Naive B cell (primary cell): ENCODE data around the gene ARHGEF11. TPM values are rescaled to one million over a fixed set of nuclear protein-coding genes. Genes with fewer than 3 reads are reported as not detected.

Experiments used
- ATAC-seq, 2 donors: fragments of 150-1000 bp; cut with Tn5 transposase; 2 replicates each; pipeline ENCODE4 v1.10.0; 2021; ENCODE audit warnings: low read depth in 2 of 2, mild to moderate bottlenecking in 2 of 2, moderate library complexity in 2 of 2
- DNase-seq: peaks from one replicate; pipeline ENCODE4 v3.0.0; 2022
- H3K27ac Mint-ChIP-seq, 6 donors: one replicate each; pipeline ENCODE4 v1.8.0; 2020 to 2022; ENCODE audit warnings: mild to moderate bottlenecking in 6 of 6, mixed read lengths in 6 of 6, moderate library complexity in 5 of 6, inconsistent platforms in 2 of 6
- H3K27me3 Mint-ChIP-seq, 3 donors: one replicate each; pipeline ENCODE4 v1.8.0; 2021 to 2022; ENCODE audit warnings: mixed read lengths in 3 of 3, mild to moderate bottlenecking in 1 of 3
- H3K36me3 Mint-ChIP-seq, 2 donors: one replicate each; pipeline ENCODE4 v1.8.0; 2020 to 2022; ENCODE audit warnings: mixed read lengths in 2 of 2, inconsistent platforms in 1 of 2, mild to moderate bottlenecking in 1 of 2
- H3K4me1 Mint-ChIP-seq, 3 donors: one replicate each; pipeline ENCODE4 v1.8.0; 2020 to 2022; ENCODE audit warnings: mixed read lengths in 3 of 3, inconsistent platforms in 1 of 3, mild to moderate bottlenecking in 1 of 3, moderate library complexity in 1 of 3
- H3K4me3 Mint-ChIP-seq, 8 donors: one replicate each; pipeline ENCODE4 v1.8.0; 2020 to 2022; ENCODE audit warnings: mild to moderate bottlenecking in 8 of 8, mixed read lengths in 8 of 8, moderate library complexity in 8 of 8, inconsistent platforms in 2 of 8
- H3K9me3 Mint-ChIP-seq, 7 donors: one replicate each; pipeline ENCODE4 v1.8.0; 2020 to 2022; ENCODE audit warnings: mixed read lengths in 7 of 7, mild to moderate bottlenecking in 5 of 7, inconsistent platforms in 2 of 7, moderate library complexity in 1 of 7
- polyA plus RNA-seq, 6 donors: library from polyadenylated mRNA; unstranded; fragments of 300-500 nt; fragmentation: Illumina TruSeq; gene quantifications; one replicate each; pipeline ENCODE4 v1.2.3, GENCODE V29; 2021; ENCODE audit warnings: low read depth in 6 of 6

Gene ARHGEF11
- polyA plus RNA-seq, 6 donors from 2014 or later = 2.0 to 5.6 (median 3.0) TPM

GRCh38 chr1:156980551-156980950, 65.0 kb downstream of the ARHGEF11 start:
- Mint-ChIP-seq H3K9me3 (peaks cover 0 to 4% (median 0%) of the 10 kb centered on the region in 7 donors), H3K36me3 (no peaks in the 10 kb centered on the region), H3K27me3 (peaks cover 36 to 60% (median 47%) of the 10 kb centered on the region in 3 donors), H3K4me3 (no peak overlapping the region), H3K4me1 (no peaks in the 10 kb centered on the region), H3K27ac (no peak overlapping the region)
- DNase-seq = no peak
- no peak for ATAC-seq

DNA sequence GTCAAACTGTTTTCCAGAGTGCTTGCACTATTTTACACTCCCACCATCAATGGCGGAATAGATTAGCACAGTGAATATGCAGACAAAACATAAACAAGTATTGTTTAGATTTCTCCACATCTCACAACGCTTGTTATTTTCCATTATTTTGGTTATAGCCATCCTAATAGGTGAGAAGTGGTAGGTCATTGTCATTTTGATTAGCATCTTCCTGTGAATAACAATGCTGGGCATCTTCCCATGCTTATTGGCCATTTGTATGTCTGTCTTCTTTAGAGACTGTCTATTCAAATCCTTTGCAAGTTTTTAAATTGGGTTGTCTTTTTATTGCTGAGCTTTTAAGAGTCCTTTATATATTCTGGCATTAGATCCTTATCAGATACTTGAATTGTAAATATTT, 70.5 kb downstream of the ARHGEF11 start:
- DNase-seq = no peak
- Mint-ChIP-seq H3K4me1 (no peaks in the 10 kb centered on the region), H3K4me3 (no peak overlapping the region), H3K27me3 (peaks cover 31 to 55% (median 45%) of the 10 kb centered on the region in 3 donors), H3K36me3 (no peaks in the 10 kb centered on the region), H3K27ac (no peak overlapping the region), H3K9me3 (peaks cover 0 to 4% (median 0%) of the 10 kb centered on the region in 7 donors)
- no peak for ATAC-seq

- ATAC-seq (no peak), DNase-seq (no peak)
- Mint-ChIP-seq H3K4me1 (no peaks in the 10 kb centered on the region), H3K9me3 (peaks cover 0 to 2% (median 0%) of the 10 kb centered on the region in 7 donors), H3K27me3 (peaks cover 29 to 57% (median 55%) of the 10 kb centered on the region in 3 donors), H3K36me3 (no peaks in the 10 kb centered on the region), H3K27ac (no peak overlapping the region), H3K4me3 (no peak overlapping the region)
Measured at GRCh38 chr1:156973417-156973816, 72.1 kb downstream of the ARHGEF11 start.

DNA sequence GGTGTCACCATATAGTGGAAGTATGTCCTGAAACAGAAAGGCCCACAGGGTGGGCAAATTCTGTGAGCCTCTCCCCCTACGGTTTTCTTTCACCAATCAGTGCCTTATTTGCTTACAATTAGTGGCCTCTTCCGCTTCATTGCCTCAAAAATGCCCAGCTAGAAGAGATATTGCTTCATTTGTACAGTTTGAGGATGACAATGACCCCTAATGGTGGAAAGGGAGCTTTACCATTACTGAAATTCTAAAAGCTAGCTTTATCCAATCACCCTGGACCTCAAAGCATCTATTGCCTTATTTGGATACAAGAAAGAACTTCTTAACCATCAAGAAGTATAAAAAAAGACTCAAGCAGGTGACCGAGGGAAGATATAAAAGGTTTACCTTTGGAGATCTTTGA, 75.5 kb downstream of the ARHGEF11 start:
- DNase-seq (no peak), ATAC-seq (no peak)
- Mint-ChIP-seq H3K27ac (no peak overlapping the region), H3K36me3 (no peaks in the 10 kb centered on the region), H3K4me3 (no peak overlapping the region), H3K9me3 (no peaks in the 10 kb centered on the region), H3K4me1 (no peaks in the 10 kb centered on the region), H3K27me3 (peaks cover 20 to 41% (median 39%) of the 10 kb centered on the region in 3 donors)

DNA sequence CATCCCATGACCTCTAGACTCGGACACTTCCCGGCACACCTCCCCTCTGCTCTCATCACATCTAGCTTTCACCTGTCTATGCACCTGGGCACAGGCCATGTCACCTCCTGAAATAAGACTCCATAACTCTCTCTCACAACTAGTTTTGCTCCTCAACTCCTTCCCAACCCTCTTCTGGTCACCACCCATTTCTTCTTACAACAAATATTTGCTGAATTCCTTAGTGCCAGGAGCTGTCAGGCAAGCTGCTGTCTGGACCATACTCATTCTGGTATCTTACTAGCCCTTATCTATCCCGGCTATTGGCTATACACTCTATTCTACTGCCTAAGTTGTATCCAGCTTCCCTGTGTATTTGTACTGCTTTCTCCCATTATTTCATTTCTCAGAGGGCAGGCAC, 76.0 kb downstream of the ARHGEF11 start:
- Mint-ChIP-seq H3K27ac (peak overlapping the region in 1 of 6 donors; percentile 32), H3K4me3 (no peak overlapping the region), H3K36me3 (no peaks in the 10 kb centered on the region), H3K4me1 (peaks cover 0 to under 1% (median 0%) of the 10 kb centered on the region in 3 donors), H3K9me3 (no peaks in the 10 kb centered on the region), H3K27me3 (peaks cover 15 to 36% (median 35%) of the 10 kb centered on the region in 3 donors)
- ATAC-seq = no peak
- DNase-seq = no peak

DNA sequence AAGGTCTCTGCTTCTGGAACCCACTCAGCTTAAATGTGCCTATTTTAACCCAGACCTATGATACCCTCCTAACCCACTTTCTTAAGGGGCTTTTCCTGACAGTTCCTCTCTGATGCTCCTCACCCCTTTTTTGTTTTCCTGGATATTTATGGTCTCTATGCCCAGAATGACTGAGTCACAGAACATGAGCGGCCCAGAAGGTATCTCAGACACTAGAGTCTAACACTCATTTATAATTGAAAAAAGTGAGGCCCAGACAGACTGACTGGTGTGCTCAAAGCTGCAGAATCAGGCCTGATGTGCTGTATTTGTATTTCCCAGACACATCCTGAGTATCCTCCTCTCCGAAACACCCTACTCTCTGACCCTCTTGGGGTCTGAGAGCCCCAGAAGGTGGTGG, 81.1 kb downstream of the ARHGEF11 start:
- ATAC-seq (no peak), DNase-seq (no peak)
- H3K4me3 Mint-ChIP-seq = peak overlapping the region in 5 of 8 donors; percentile 9 to 85 (median 47)
- peaks cover 24 to 31% (median 24%) of the 10 kb centered on the region in 3 donors for H3K4me1 Mint-ChIP-seq
- peaks cover 8 to 12% of the 10 kb centered on the region in 2 donors for H3K36me3 Mint-ChIP-seq
- H3K9me3 Mint-ChIP-seq = peaks cover 0 to 6% (median 0%) of the 10 kb centered on the region in 7 donors
- H3K27me3 Mint-ChIP-seq = peaks cover 9 to 19% (median 17%) of the 10 kb centered on the region in 3 donors
- H3K27ac Mint-ChIP-seq = peak overlapping the region in 3 of 6 donors; percentile 15 to 73 (median 59)

DNA sequence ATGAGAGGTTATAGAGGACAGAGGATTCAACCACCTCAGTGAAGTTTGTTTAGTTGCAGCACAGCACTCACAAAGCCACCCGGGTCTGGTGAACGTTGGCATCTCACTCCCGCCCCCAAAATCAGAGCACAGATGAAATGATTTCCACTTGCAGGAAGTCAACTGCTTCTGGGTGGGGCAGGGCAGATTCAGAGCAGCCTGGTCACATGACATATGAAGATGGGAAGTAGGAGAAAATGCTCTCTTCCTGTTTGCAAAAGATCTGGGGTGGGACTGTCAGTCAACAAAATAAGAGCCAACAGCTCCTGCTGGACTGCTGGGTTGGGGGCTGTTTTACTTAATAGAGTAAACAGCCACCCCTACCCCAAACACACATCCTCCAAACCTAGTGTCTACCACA, 81.9 kb downstream of the ARHGEF11 start:
- H3K4me1 Mint-ChIP-seq = peaks cover 24 to 38% (median 26%) of the 10 kb centered on the region in 3 donors
- peak overlapping the region in 6 of 8 donors; percentile 47 to 87 (median 78) for H3K4me3 Mint-ChIP-seq

GRCh38 chr1:156961709-156962108, 83.8 kb downstream of the ARHGEF11 start:
- Mint-ChIP-seq H3K9me3 (peaks cover 0 to 6% (median 0%) of the 10 kb centered on the region in 7 donors), H3K4me1 (peaks cover 24 to 41% (median 30%) of the 10 kb centered on the region in 3 donors), H3K36me3 (peaks cover 12 to 16% of the 10 kb centered on the region in 2 donors), H3K27me3 (no peaks in the 10 kb centered on the region), H3K4me3 (peak overlapping the region in 2 of 8 donors; percentile 42 to 73), H3K27ac (no peak overlapping the region)
- peak; percentile 2 for DNase-seq
- ATAC-seq = peak; percentile 20 to 43

More for the DNA sequence above, 81.9 kb downstream of the ARHGEF11 start:
- peak overlapping the region in 4 of 6 donors; percentile 73 to 83 (median 78) for H3K27ac Mint-ChIP-seq
- peak; percentile 55 to 73 for ATAC-seq
- peaks cover 0 to 6% (median 0%) of the 10 kb centered on the region in 7 donors for H3K9me3 Mint-ChIP-seq
- peaks cover 6 to 11% (median 8%) of the 10 kb centered on the region in 3 donors for H3K27me3 Mint-ChIP-seq
- H3K36me3 Mint-ChIP-seq = peaks cover 8 to 12% of the 10 kb centered on the region in 2 donors
- peak; percentile 5 for DNase-seq

- Mint-ChIP-seq H3K27me3 (no peaks in the 10 kb centered on the region), H3K4me3 (no peak overlapping the region), H3K27ac (no peak overlapping the region), H3K36me3 (peaks cover 12 to 16% of the 10 kb centered on the region in 2 donors), H3K9me3 (peaks cover 0 to 6% (median 0%) of the 10 kb centered on the region in 7 donors), H3K4me1 (peaks cover 24 to 41% (median 30%) of the 10 kb centered on the region in 3 donors)
- no peak for DNase-seq
- ATAC-seq = no peak
Measured at GRCh38 chr1:156959925-156960324, 85.6 kb downstream of the ARHGEF11 start.

DNA sequence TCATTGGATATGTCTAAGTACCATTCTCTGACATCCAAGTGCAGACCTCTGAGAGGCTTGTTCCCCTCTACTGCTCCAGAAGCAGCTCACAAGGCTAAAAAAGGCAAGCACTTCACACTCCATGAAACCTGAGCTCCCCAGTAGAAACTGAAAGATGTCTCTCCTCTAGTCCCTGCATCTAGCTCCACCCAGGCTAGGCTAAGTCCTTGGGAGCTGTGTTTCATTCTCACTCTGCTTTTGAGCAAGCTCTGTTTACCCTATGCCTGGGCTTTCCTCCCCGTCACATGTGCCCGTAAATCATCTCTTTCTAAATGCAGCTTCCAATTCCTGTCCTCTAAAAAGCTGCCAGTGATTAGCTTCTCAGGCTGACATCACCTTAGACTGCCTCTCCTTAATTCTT, 86.1 kb downstream of the ARHGEF11 start:
- H3K4me3 Mint-ChIP-seq = no peak overlapping the region
- H3K27me3 Mint-ChIP-seq = no peaks in the 10 kb centered on the region
- H3K4me1 Mint-ChIP-seq = peaks cover 24 to 40% (median 29%) of the 10 kb centered on the region in 3 donors
- H3K27ac Mint-ChIP-seq = peak overlapping the region in 2 of 6 donors; percentile 66 to 89
- H3K36me3 Mint-ChIP-seq = peaks cover 11 to 20% of the 10 kb centered on the region in 2 donors
- no peak for DNase-seq
- H3K9me3 Mint-ChIP-seq = peaks cover 0 to 6% (median 0%) of the 10 kb centered on the region in 7 donors
- ATAC-seq = no peak

DNA sequence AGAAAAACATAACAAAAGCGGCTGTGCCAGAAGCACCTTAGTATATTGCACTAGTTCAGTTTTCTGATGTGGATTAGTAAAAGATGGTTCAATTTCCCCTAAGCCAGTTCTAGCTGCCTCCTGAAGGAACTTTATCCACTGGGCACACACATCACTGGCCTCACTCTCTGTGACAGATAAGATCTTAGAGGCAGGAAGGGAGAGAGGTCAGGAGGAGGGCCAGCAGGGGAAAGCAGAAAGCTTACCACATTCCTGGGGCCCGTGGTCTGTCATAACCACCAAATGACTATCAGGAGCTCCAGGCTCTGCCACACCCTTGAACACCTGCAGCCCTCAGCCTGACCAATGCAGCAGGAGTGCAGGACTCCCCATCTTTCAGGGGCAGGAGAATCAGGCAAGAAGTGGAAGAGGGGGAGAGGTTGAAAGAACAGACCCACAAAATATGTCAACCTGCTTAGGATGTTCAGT, 87.3 kb downstream of the ARHGEF11 start:
- peak overlapping the region in 1 of 8 donors; percentile 36 for H3K4me3 Mint-ChIP-seq
- ATAC-seq (no peak), DNase-seq (no peak)
- H3K36me3 Mint-ChIP-seq = peaks cover 5 to 23% of the 10 kb centered on the region in 2 donors
- H3K27me3 Mint-ChIP-seq = no peaks in the 10 kb centered on the region
- peak overlapping the region in 2 of 6 donors; percentile 57 to 74 for H3K27ac Mint-ChIP-seq
- H3K9me3 Mint-ChIP-seq = peaks cover 0 to 6% (median 0%) of the 10 kb centered on the region in 7 donors
- peaks cover 13 to 29% (median 19%) of the 10 kb centered on the region in 3 donors for H3K4me1 Mint-ChIP-seq

DNA sequence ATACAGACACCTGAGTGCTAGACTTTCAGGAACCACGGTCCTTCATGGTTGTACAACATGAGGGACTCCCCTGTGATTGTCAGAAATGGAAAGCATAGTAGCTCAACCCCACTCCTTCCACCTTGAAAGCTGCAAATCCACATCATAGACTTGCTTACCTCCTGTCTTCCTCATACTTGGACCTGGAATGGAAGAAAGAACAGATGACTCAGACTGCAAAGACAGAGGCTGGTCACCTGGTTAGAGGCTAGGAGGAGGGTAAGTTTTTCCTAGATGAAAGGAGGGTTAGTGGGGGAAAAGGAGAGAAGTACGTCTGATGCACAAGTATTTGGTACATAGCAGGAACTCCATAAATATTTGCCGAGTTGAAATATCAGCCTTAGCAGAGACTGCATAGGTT, 87.9 kb downstream of the ARHGEF11 start:
- H3K4me1 Mint-ChIP-seq = peaks cover 8 to 24% (median 15%) of the 10 kb centered on the region in 3 donors
- H3K4me3 Mint-ChIP-seq = no peak overlapping the region
- peaks cover 0 to 6% (median 0%) of the 10 kb centered on the region in 7 donors for H3K9me3 Mint-ChIP-seq
- ATAC-seq (no peak), DNase-seq (no peak)
- H3K36me3 Mint-ChIP-seq = peaks cover 5 to 22% of the 10 kb centered on the region in 2 donors
- no peak overlapping the region for H3K27ac Mint-ChIP-seq
- no peaks in the 10 kb centered on the region for H3K27me3 Mint-ChIP-seq

DNA sequence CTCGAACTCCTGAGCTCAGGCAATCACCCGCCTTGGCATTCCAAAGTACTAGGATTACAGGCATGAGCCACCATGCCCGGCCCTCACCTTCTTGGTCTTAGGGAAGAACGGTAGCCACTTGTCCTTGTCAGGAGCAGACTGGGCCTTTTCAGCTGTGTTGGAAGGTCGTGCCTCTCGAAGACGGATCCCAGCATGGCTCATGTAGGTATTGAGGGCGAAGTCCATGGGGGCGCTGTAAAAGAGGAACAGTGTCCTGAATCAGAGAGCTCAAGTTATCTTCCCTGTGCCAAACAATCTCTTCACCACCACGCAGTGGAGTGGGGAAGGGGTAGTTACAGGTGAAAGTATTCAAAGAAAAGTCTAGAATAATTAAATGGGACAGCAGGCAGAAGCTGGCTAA, 89.2 kb downstream of the ARHGEF11 start:
- H3K27me3 Mint-ChIP-seq = no peaks in the 10 kb centered on the region
- no peak for DNase-seq
- no peak overlapping the region for H3K27ac Mint-ChIP-seq
- ATAC-seq = no peak
- H3K36me3 Mint-ChIP-seq = peaks cover 0 to 15% of the 10 kb centered on the region in 2 donors
- H3K9me3 Mint-ChIP-seq = no peaks in the 10 kb centered on the region
- no peak overlapping the region for H3K4me3 Mint-ChIP-seq
- peaks cover 0 to 17% (median 9%) of the 10 kb centered on the region in 3 donors for H3K4me1 Mint-ChIP-seq

DNA sequence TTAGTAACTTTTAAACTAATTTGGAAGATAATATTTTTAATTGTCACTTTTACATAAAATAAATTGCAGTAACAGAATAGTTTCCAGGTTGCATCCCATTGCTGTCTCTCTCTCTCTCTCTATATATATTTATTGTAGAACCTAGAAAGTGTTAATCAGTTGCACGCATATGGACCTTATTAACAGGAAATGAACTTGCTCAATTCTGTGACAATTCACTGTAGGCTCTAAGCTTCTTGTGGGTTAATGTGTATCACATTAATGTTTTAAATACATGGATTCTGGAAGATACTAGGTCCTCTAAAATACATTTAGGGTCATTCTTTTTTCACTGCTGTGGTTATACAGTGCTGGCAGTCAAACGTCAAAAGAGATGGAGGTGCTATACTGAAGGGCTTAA, 92.0 kb downstream of the ARHGEF11 start:
- peaks cover 0 to 15% of the 10 kb centered on the region in 2 donors for H3K36me3 Mint-ChIP-seq
- ATAC-seq (no peak), DNase-seq (no peak)
- peaks cover 0 to 4% (median 3%) of the 10 kb centered on the region in 3 donors for H3K4me1 Mint-ChIP-seq
- H3K4me3 Mint-ChIP-seq = no peak overlapping the region
- H3K27me3 Mint-ChIP-seq = no peaks in the 10 kb centered on the region
- no peaks in the 10 kb centered on the region for H3K9me3 Mint-ChIP-seq
- no peak overlapping the region for H3K27ac Mint-ChIP-seq
